Body of pancreas (tissue), 4 donors: ENCODE data around the gene ACP7.

Experiments
- CTCF ChIP-seq, 7 experiments: fragments of 450-650 bp in 4 of 7; fragments of 200-600 bp in 3 of 7; sonication (generic) in 3 of 7; IDR thresholded peaks; one replicate each; pipeline ENCODE4 v1.5.1; 2016 to 2019; ENCODE audit warnings: antibody characterized with exemption in 7 of 7
- POLR2A ChIP-seq, 3 donors: fragments of 450-650 bp; IDR thresholded peaks; one replicate each; pipeline ENCODE4 v1.6.1; 2016; ENCODE audit warnings: antibody characterized with exemption in 3 of 3, mild to moderate bottlenecking in 2 of 3

GRCh38 chr19:39129116-39129515, 44.9 kb downstream of the ACP7 start:
- TF ChIP-seq CTCF (IDR thresholded peaks at IDR 0.05) (no peak), POLR2A (IDR thresholded peaks at IDR 0.05) (no peak)
